Glutamatergic neuron (in vitro differentiated cells): ENCODE measurements around the gene FZR1. TPM values are rescaled to one million over a fixed set of nuclear protein-coding genes. Genes with fewer than 3 reads are reported as not detected.

Experiments
- DNase-seq: peaks from one replicate; pipeline ENCODE4 v3.0.0; 2022
- H3K27ac Mint-ChIP-seq: one replicate; pipeline ENCODE4 v1.8.0; 2020; ENCODE audit warnings: mild to moderate bottlenecking, mixed read lengths, inconsistent platforms; ENCODE audit not compliant: unreplicated experiment
- H3K27me3 Mint-ChIP-seq: one replicate; pipeline ENCODE4 v1.8.0; 2020; ENCODE audit warnings: mild to moderate bottlenecking, moderate library complexity, mixed read lengths, inconsistent platforms; ENCODE audit not compliant: unreplicated experiment
- H3K36me3 Mint-ChIP-seq: one replicate; pipeline ENCODE4 v1.8.0; 2020; ENCODE audit warnings: mild to moderate bottlenecking, mixed read lengths, inconsistent platforms; ENCODE audit not compliant: unreplicated experiment
- H3K4me1 Mint-ChIP-seq: one replicate; pipeline ENCODE4 v1.8.0; 2020; ENCODE audit warnings: mild to moderate bottlenecking, low read depth, mixed read lengths, inconsistent platforms; ENCODE audit not compliant: unreplicated experiment
- H3K4me3 Mint-ChIP-seq: one replicate; pipeline ENCODE4 v1.8.0; 2020; ENCODE audit warnings: mild to moderate bottlenecking, mixed read lengths, inconsistent platforms; ENCODE audit not compliant: unreplicated experiment
- H3K9me3 Mint-ChIP-seq: one replicate; pipeline ENCODE4 v1.8.0; 2020; ENCODE audit warnings: mild to moderate bottlenecking, moderate library complexity, mixed read lengths, inconsistent platforms; ENCODE audit not compliant: unreplicated experiment
- total RNA-seq: library from RNA; stranded (reverse); fragmentation: NEBNext Ultra II Directional; extraction: Animal tissue kit (Norgen Biotek cat#: 25700); gene quantifications from one replicate; pipeline ENCODE4 v1.2.1, GENCODE V29; 2021; ENCODE audit not compliant: unreplicated experiment
- TF ChIP-seq, protein P1 (sequence below): fragments of 200-600 bp; sonication (generic); IDR thresholded peaks from one replicate; pipeline ENCODE4 v1.5.0; 2021; ENCODE audit not compliant: partially characterized antibody, unreplicated experiment

FZR1 gene
- total RNA-seq, 1 donor from 2014 or later: 51.3 TPM

DNA sequence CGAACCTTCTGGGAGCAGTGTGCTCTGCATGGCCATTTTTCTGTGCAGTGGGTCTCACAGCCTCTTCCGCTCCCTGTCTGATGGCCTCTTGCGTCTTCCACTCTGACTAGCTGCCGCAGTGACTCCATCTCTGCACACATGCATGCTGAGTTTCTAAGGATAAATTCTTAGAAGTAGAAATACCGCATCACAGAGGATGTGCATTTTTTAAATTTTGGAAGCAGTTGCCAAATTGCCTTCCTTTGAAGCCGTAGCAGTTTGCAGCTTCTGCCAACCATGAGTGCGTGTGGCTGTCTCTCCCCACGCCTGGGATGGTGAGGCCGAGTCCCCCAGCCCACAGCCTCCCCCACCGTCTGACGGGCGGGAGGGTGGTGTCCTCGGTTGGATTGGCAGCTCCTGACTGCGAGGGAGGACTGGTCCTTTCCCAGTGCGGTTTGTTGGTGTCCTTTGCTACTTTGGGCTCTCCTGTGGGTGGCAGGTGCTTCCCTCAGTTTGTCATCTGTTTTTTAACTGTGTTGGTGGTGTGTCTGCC lies 9.8 kb downstream of the FZR1 start:
- TF ChIP-seq, protein P1, sequence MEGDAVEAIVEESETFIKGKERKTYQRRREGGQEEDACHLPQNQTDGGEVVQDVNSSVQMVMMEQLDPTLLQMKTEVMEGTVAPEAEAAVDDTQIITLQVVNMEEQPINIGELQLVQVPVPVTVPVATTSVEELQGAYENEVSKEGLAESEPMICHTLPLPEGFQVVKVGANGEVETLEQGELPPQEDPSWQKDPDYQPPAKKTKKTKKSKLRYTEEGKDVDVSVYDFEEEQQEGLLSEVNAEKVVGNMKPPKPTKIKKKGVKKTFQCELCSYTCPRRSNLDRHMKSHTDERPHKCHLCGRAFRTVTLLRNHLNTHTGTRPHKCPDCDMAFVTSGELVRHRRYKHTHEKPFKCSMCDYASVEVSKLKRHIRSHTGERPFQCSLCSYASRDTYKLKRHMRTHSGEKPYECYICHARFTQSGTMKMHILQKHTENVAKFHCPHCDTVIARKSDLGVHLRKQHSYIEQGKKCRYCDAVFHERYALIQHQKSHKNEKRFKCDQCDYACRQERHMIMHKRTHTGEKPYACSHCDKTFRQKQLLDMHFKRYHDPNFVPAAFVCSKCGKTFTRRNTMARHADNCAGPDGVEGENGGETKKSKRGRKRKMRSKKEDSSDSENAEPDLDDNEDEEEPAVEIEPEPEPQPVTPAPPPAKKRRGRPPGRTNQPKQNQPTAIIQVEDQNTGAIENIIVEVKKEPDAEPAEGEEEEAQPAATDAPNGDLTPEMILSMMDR: no peak
- H3K4me3 Mint-ChIP-seq: peak overlapping the region; percentile 61
- H3K27me3 Mint-ChIP-seq: peaks cover 2% of the 10 kb centered on the region
- DNase-seq: no peak
- H3K4me1 Mint-ChIP-seq: peaks cover 26% of the 10 kb centered on the region
- peaks cover under 1% of the 10 kb centered on the region for H3K36me3 Mint-ChIP-seq
- peaks cover 2% of the 10 kb centered on the region for H3K9me3 Mint-ChIP-seq
- H3K27ac Mint-ChIP-seq: peak overlapping the region; percentile 64

DNA sequence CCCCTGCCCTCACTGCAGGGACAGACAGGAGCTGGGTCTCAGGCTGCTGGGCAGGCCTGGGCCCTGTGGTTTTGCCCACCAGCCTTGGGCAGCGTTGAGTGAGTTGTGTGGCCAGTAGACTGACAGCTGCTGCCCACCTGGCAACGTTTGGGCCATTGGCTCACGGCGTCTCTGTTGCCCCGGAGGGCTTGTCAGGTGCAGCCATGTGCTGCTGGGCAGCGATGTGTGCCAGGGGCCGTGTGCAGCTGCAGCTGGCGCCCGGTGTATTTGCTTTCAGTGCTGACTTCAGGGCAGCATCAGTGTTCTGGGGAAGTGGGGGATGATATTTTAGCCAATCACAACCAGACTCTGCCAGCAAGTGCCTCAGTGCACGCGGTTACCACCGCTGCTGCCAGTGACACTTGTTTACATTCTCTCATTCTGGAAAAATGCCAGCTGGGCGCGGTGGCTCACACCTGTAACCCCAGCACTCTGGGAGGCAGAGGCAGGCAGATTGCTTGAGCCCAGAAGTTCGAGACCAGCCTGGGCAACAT lies 10.6 kb downstream of the FZR1 start:
- Mint-ChIP-seq H3K36me3 (peaks cover 5% of the 10 kb centered on the region), H3K27ac (no peak overlapping the region), H3K9me3 (peaks cover 5% of the 10 kb centered on the region), H3K4me1 (peaks cover 28% of the 10 kb centered on the region), H3K4me3 (no peak overlapping the region), H3K27me3 (peaks cover 2% of the 10 kb centered on the region)
- TF ChIP-seq, protein P1: no peak
- no peak for DNase-seq

DNA sequence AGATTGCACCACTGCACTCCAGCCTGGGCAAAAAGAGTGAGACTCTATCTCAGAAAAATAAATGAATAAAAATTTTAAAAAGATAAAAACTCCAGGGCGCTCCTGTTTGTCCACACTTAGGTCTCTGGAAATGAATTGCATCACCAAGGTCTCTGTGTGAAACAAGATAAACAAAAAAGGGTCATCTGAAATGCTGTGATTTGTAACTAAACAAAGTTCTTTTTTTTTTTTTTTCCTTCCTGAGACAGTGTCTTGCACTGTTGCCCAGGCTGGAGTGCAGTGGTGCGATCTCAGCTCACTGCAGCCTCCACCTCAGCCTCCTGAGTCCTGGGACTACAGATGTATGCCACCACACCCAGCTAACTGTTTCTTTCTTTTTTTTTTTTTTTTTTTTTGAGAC lies 11.5 kb downstream of the FZR1 start:
- peaks cover 5% of the 10 kb centered on the region for H3K36me3 Mint-ChIP-seq
- H3K27ac Mint-ChIP-seq: no peak overlapping the region
- peaks cover 25% of the 10 kb centered on the region for H3K4me1 Mint-ChIP-seq
- peaks cover 7% of the 10 kb centered on the region for H3K9me3 Mint-ChIP-seq
- H3K4me3 Mint-ChIP-seq: no peak overlapping the region
- TF ChIP-seq, protein P1: no peak
- no peak for DNase-seq
- peaks cover 6% of the 10 kb centered on the region for H3K27me3 Mint-ChIP-seq

GRCh38 chr19:3518255-3518654 lies 12.1 kb downstream of the FZR1 start:
- peaks cover 7% of the 10 kb centered on the region for H3K9me3 Mint-ChIP-seq
- H3K4me1 Mint-ChIP-seq: peaks cover 25% of the 10 kb centered on the region
- H3K36me3 Mint-ChIP-seq: peaks cover 5% of the 10 kb centered on the region
- H3K27me3 Mint-ChIP-seq: peaks cover 6% of the 10 kb centered on the region
- TF ChIP-seq, protein P1: no peak
- H3K27ac Mint-ChIP-seq: no peak overlapping the region
- DNase-seq: no peak
- no peak overlapping the region for H3K4me3 Mint-ChIP-seq

DNA sequence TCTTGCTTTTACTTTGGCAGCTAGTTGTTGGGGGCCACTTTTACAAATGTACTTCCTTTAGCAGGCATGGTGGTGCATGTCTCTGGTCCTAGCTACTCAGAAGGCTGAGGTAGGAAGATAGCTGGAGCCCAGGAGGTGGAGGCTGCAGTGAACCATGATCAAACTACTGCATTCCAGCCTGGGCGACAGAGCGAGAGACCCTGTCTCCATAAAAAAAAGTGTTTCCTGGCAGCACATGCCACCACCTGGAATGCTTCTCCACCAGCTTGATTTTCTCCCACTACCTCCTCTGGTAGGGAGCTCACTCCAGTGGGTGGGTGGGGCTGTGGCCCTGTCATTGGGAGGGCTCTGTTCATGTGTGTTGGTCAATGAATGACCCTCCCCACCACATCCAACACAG lies 12.5 kb downstream of the FZR1 start:
- H3K27ac Mint-ChIP-seq: no peak overlapping the region
- TF ChIP-seq, protein P1: no peak
- H3K4me3 Mint-ChIP-seq: no peak overlapping the region
- peaks cover 7% of the 10 kb centered on the region for H3K9me3 Mint-ChIP-seq
- H3K36me3 Mint-ChIP-seq: peaks cover 5% of the 10 kb centered on the region
- H3K27me3 Mint-ChIP-seq: peaks cover 6% of the 10 kb centered on the region
- peaks cover 24% of the 10 kb centered on the region for H3K4me1 Mint-ChIP-seq
- no peak for DNase-seq
